MM.1S (cell line): ENCODE measurements around the gene KCNQ1.

Experiments used
- DNase-seq: peaks from one replicate; pipeline ENCODE4 v3.0.0-alpha.2; 2015
- H2AFZ ChIP-seq: fragments of 300-600 bp; sonication (generic); 2 replicates; pipeline ENCODE4 v1.6.0; 2016; ENCODE audit warnings: antibody characterized with exemption, low read length
- H3F3A ChIP-seq: fragments of 300-600 bp; sonication (generic); 2 replicates; pipeline ENCODE4 v1.6.1; 2016; ENCODE audit warnings: mild to moderate bottlenecking, antibody characterized with exemption, low read length, moderate library complexity, mixed read lengths; ENCODE audit not compliant: insufficient read depth
- H3K27ac ChIP-seq: fragments of 300-600 bp; sonication (generic); 2 replicates; pipeline ENCODE4 v1.5.1; 2016; ENCODE audit warnings: mild to moderate bottlenecking, low read length
- H3K27me3 ChIP-seq: fragments of 300-600 bp; sonication (generic); replicated peaks from 2 replicates; pipeline ENCODE4 v1.6.0; 2016; ENCODE audit warnings: low read length; ENCODE audit not compliant: insufficient read depth
- H3K36me3 ChIP-seq: fragments of 300-600 bp; sonication (generic); replicated peaks from 2 replicates; pipeline ENCODE4 v1.6.1; 2016; ENCODE audit warnings: mild to moderate bottlenecking, low read length, mixed read lengths; ENCODE audit not compliant: insufficient read depth
- H3K4me1 ChIP-seq: fragments of 300-600 bp; sonication (generic); 2 replicates; pipeline ENCODE4 v1.6.1; 2016; ENCODE audit warnings: low read length, mixed read lengths
- H3K4me2 ChIP-seq: fragments of 300-600 bp; sonication (generic); 2 replicates; pipeline ENCODE4 v1.6.0; 2016; ENCODE audit warnings: low read depth, low read length
- H3K4me3 ChIP-seq: fragments of 300-600 bp; sonication (generic); 2 replicates; pipeline ENCODE4 v1.5.1; 2016; ENCODE audit warnings: low read length, mixed read lengths
- H3K79me2 ChIP-seq: fragments of 300-600 bp; sonication (generic); 2 replicates; pipeline ENCODE4 v1.6.1; 2016; ENCODE audit warnings: mixed run types, low read length, mixed read lengths
- H3K9ac ChIP-seq: fragments of 300-600 bp; sonication (generic); 2 replicates; pipeline ENCODE4 v1.6.1; 2016; ENCODE audit warnings: low read length, mixed read lengths
- H3K9me2 ChIP-seq: fragments of 300-600 bp; sonication (generic); replicated peaks from 2 replicates; pipeline ENCODE4 v1.6.1; 2016; ENCODE audit warnings: mild to moderate bottlenecking, low read length, mixed read lengths; ENCODE audit not compliant: insufficient read depth
- H3K9me3 ChIP-seq: fragments of 300-600 bp; sonication (generic); replicated peaks from 2 replicates; pipeline ENCODE4 v1.6.1; 2016; ENCODE audit warnings: mild to moderate bottlenecking, low read length, mixed read lengths; ENCODE audit not compliant: insufficient read depth
- H4K20me1 ChIP-seq: fragments of 300-600 bp; sonication (generic); 2 replicates; pipeline ENCODE4 v1.6.1; 2016; ENCODE audit warnings: mild to moderate bottlenecking, low read length, moderate library complexity, mixed read lengths; ENCODE audit not compliant: insufficient read depth
- CTCF ChIP-seq: fragments of 300-600 bp; sonication (generic); IDR thresholded peaks from 2 replicates; pipeline ENCODE4 v1.5.1; 2016; ENCODE audit warnings: antibody characterized with exemption, low read length, mixed read lengths
- EZH2 ChIP-seq: fragments of 300-600 bp; sonication (generic); optimal IDR thresholded peaks from 2 replicates; pipeline ENCODE3; 2017; ENCODE audit warnings: low read depth, mild to moderate bottlenecking, antibody characterized with exemption, low read length, mixed read lengths
- EZH2phosphoT487 ChIP-seq: fragments of 300-600 bp; sonication (generic); IDR thresholded peaks from 2 replicates; pipeline ENCODE4 v1.6.1; 2018; ENCODE audit warnings: antibody characterized with exemption, low read length

KCNQ1 gene

GRCh38 chr11:2694495-2694894, 249.7 kb downstream of the KCNQ1 start:
- peaks cover 14% of the 10 kb centered on the region for H3K4me1 ChIP-seq
- no peaks in the 10 kb centered on the region for H3K27me3 ChIP-seq
- H3K27ac ChIP-seq: no peak overlapping the region
- H3K9ac ChIP-seq: no peak overlapping the region
- H2AFZ ChIP-seq: no peak overlapping the region
- H3F3A ChIP-seq: no peaks in the 10 kb centered on the region
- no peak overlapping the region for H3K4me2 ChIP-seq
- DNase-seq: no peak
- H3K9me2 ChIP-seq: no peaks in the 10 kb centered on the region
- TF ChIP-seq EZH2phosphoT487 (no peak), EZH2 (no peak), CTCF (no peak)
- H3K9me3 ChIP-seq: no peaks in the 10 kb centered on the region
- no peaks in the 10 kb centered on the region; the same call in 1 of the 2 replicates for H3K36me3 ChIP-seq
- H4K20me1 ChIP-seq: no peaks in the 10 kb centered on the region
- peaks cover 89% of the 10 kb centered on the region for H3K79me2 ChIP-seq
- no peak overlapping the region for H3K4me3 ChIP-seq

GRCh38 chr11:2694995-2695939, 250.5 kb downstream of the KCNQ1 start:
- no peak overlapping the region for H3K4me3 ChIP-seq
- TF ChIP-seq EZH2: no peak
- TF ChIP-seq CTCF: no peak
- TF ChIP-seq EZH2phosphoT487: no peak
- no peaks in the 10 kb centered on the region for H3F3A ChIP-seq
- no peaks in the 10 kb centered on the region for H4K20me1 ChIP-seq
- no peak overlapping the region for H3K27ac ChIP-seq
- no peaks in the 10 kb centered on the region for H3K9me2 ChIP-seq
- H3K4me2 ChIP-seq: no peak overlapping the region
- no peak overlapping the region for H2AFZ ChIP-seq
- no peaks in the 10 kb centered on the region for H3K9me3 ChIP-seq
- no peak for DNase-seq
- H3K4me1 ChIP-seq: peaks cover 6% of the 10 kb centered on the region
- H3K27me3 ChIP-seq: no peaks in the 10 kb centered on the region
- peaks cover 91% of the 10 kb centered on the region for H3K79me2 ChIP-seq
- H3K36me3 ChIP-seq: no peaks in the 10 kb centered on the region; the same call in 1 of the 2 replicates
- H3K9ac ChIP-seq: no peak overlapping the region

GRCh38 chr11:2696455-2696854, 251.6 kb downstream of the KCNQ1 start:
- no peak overlapping the region for H3K4me3 ChIP-seq
- no peaks in the 10 kb centered on the region for H4K20me1 ChIP-seq
- H3K9me2 ChIP-seq: no peaks in the 10 kb centered on the region
- H3K27me3 ChIP-seq: no peaks in the 10 kb centered on the region
- no peaks in the 10 kb centered on the region for H3K4me1 ChIP-seq
- no peak overlapping the region for H3K27ac ChIP-seq
- no peaks in the 10 kb centered on the region for H3K9me3 ChIP-seq
- no peak for DNase-seq
- no peak overlapping the region for H3K9ac ChIP-seq
- no peak overlapping the region for H3K4me2 ChIP-seq
- H3K36me3 ChIP-seq: no peaks in the 10 kb centered on the region
- H3F3A ChIP-seq: no peaks in the 10 kb centered on the region
- H2AFZ ChIP-seq: no peak overlapping the region
- H3K79me2 ChIP-seq: peaks cover 79% of the 10 kb centered on the region
- TF ChIP-seq EZH2: no peak
- TF ChIP-seq EZH2phosphoT487: no peak
- no peak for TF ChIP-seq CTCF
